CD8-positive, alpha-beta memory T cell (primary cell): ENCODE measurements around the gene CRNKL1. TPM values are rescaled to one million over a fixed set of nuclear protein-coding genes. Genes with fewer than 3 reads are reported as not detected.

Experiments
- CTCF ChIA-PET: fragments of 350-600 bp; sonication (Branson Sonifier 250); formaldehyde crosslinking; loops from one replicate; lab custom pipeline; 2021; ENCODE audit warnings: antibody characterized with exemption; lab: Charles Lee
- POLR2A ChIA-PET: fragments of 350-600 bp; sonication (Branson Sonifier 250); formaldehyde crosslinking; loops from one replicate; lab custom pipeline; 2021; ENCODE audit warnings: antibody characterized with exemption; lab: Charles Lee
- DNase-seq, 5 donors: peaks; one replicate each; pipeline versions ENCODE4 v3.0.0 to v3.0.0-alpha.2; 2020 to 2022; ENCODE audit warnings: mixed read lengths in 1 of 5
- H3K27ac ChIP-seq: one replicate; pipeline ENCODE4 v1.7.0; 2013; ENCODE audit warnings: low read depth, mild to moderate bottlenecking, low read length, moderate library complexity
- H3K27me3 ChIP-seq: 2 replicates; pipeline ENCODE4 v1.7.0; 2013; ENCODE audit warnings: low read length, mild to moderate bottlenecking; ENCODE audit not compliant: insufficient read depth, poor library complexity, severe bottlenecking
- H3K36me3 ChIP-seq: 2 replicates; pipeline ENCODE4 v1.7.0; 2013; ENCODE audit warnings: mild to moderate bottlenecking, low read length, moderate library complexity; ENCODE audit not compliant: insufficient read depth
- H3K4me1 ChIP-seq: 2 replicates; pipeline ENCODE4 v1.7.0; 2013; ENCODE audit warnings: mild to moderate bottlenecking, low read length, moderate library complexity; ENCODE audit not compliant: insufficient read depth
- H3K4me3 ChIP-seq: 2 replicates; pipeline ENCODE4 v1.7.0; 2013; ENCODE audit warnings: mild to moderate bottlenecking, low read length
- H3K9me3 ChIP-seq: 2 replicates; pipeline ENCODE4 v1.7.0; 2013; ENCODE audit warnings: mild to moderate bottlenecking, low read length
- H3K27ac Mint-ChIP-seq, 8 donors: one replicate each; pipeline ENCODE4 v1.8.0; 2020 to 2021; ENCODE audit warnings: mixed read lengths in 8 of 8, mild to moderate bottlenecking in 6 of 8, inconsistent platforms in 3 of 8, moderate library complexity in 3 of 8
- H3K27me3 Mint-ChIP-seq, 2 donors: one replicate each; pipeline ENCODE4 v1.8.0; 2020 to 2021; ENCODE audit warnings: mixed read lengths in 2 of 2, mild to moderate bottlenecking in 1 of 2, moderate library complexity in 1 of 2
- H3K36me3 Mint-ChIP-seq, 3 donors: one replicate each; pipeline ENCODE4 v1.8.0; 2020 to 2021; ENCODE audit warnings: mixed read lengths in 3 of 3, inconsistent platforms in 1 of 3, mild to moderate bottlenecking in 1 of 3
- H3K4me1 Mint-ChIP-seq, 3 donors: one replicate each; pipeline ENCODE4 v1.8.0; 2020 to 2021; ENCODE audit warnings: mixed read lengths in 3 of 3, inconsistent platforms in 1 of 3, mild to moderate bottlenecking in 1 of 3
- H3K4me3 Mint-ChIP-seq, 7 donors: one replicate each; pipeline ENCODE4 v1.8.0; 2020 to 2021; ENCODE audit warnings: mixed read lengths in 7 of 7, mild to moderate bottlenecking in 6 of 7, moderate library complexity in 4 of 7, inconsistent platforms in 2 of 7
- H3K9me3 Mint-ChIP-seq, 5 donors: one replicate each; pipeline ENCODE4 v1.8.0; 2020 to 2022; ENCODE audit warnings: mixed read lengths in 5 of 5, mild to moderate bottlenecking in 3 of 5, moderate library complexity in 2 of 5, inconsistent platforms in 1 of 5
- polyA plus RNA-seq: library from polyadenylated mRNA; unstranded; fragments of 300-500 nt; fragmentation: Illumina TruSeq; gene quantifications from one replicate; pipeline ENCODE4 v1.2.3, GENCODE V29; 2021
- total RNA-seq, 2 experiments: library from RNA; stranded (reverse); gene quantifications; one replicate each; pipeline ENCODE4 v1.2.3, GENCODE V29; 2021

CRNKL1 gene
- total and polyA plus RNA-seq, 3 experiments from 2014 or later: 15.3 to 29.4 (median 28.6) TPM

DNA sequence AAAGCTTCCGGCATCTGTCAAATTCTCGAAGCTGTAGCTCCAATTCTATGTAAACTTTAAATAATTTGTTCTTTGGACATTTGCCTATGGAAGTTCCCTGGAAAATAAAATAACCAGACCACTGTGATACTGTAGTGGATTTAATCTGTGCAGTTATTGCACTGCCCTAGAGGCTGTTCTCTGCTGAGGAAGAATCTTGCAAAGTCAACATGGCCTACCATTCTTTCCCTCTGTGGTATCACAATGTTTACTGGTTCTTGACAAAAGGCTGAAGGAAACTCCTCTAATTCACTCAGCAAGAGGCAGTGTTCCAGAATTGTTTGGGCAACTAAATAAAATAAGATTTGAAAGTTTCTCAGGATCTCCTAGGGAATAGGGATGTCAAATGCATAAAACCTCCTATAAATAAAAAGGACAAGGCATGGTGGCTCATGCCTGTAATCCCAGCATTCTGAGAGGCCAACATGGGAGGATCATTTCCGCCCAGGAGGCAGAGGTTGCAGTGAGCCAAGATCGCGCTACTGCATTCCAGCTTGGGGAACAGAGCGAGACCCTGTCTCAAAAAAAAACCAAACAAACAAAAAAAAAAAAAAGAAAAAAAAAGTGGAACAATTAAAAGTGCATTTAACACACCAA, 12.4 kb downstream of the CRNKL1 start:
- Histone ChIP-seq H3K36me3 (peaks cover 86% of the 10 kb centered on the region), H3K4me3 (no peak overlapping the region), H3K4me1 (no peaks in the 10 kb centered on the region), H3K27me3 (no peaks in the 10 kb centered on the region), H3K27ac (no peak overlapping the region), H3K9me3 (no peaks in the 10 kb centered on the region)
- peaks cover 9 to 98% (median 28%) of the 10 kb centered on the region in 3 donors for H3K36me3 Mint-ChIP-seq
- no peaks in the 10 kb centered on the region for H3K27me3 Mint-ChIP-seq
- ChIA-PET CTCF (no interaction called here), POLR2A (no interaction called here)
- no peak for DNase-seq
- H3K27ac Mint-ChIP-seq: peak overlapping the region in 1 of 8 donors; percentile 58
- no peak overlapping the region for H3K4me3 Mint-ChIP-seq
- H3K4me1 Mint-ChIP-seq: peaks cover 0 to 5% (median 0%) of the 10 kb centered on the region in 3 donors
- no peaks in the 10 kb centered on the region for H3K9me3 Mint-ChIP-seq

DNA sequence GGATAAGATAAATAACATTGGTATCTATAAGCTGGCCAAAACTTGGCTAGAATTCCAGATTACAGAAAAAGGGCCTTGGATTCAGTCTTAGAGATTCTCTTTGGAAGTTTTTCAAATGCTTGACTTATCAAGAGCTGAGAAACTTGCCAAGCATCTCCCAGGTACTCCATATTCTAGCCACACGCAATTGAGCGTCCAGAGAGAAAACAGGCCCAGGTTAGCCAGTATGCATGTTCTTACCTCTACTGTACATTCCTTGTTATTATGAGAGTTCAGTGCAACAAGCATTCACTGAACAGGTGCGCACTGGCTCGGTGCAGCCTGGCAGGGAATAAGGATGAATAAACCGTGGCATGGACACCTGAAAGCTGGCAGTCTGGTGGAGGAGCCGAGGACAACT, 13.7 kb downstream of the CRNKL1 start:
- H3K27ac Mint-ChIP-seq: no peak overlapping the region
- peaks cover 7 to 96% (median 23%) of the 10 kb centered on the region in 3 donors for H3K36me3 Mint-ChIP-seq
- DNase-seq: no peak
- H3K36me3 ChIP-seq: peaks cover 86% of the 10 kb centered on the region
- no peaks in the 10 kb centered on the region for H3K9me3 ChIP-seq
- H3K27me3 Mint-ChIP-seq: no peaks in the 10 kb centered on the region
- H3K27me3 ChIP-seq: no peaks in the 10 kb centered on the region
- ChIA-PET CTCF (interaction anchor here (1.2 kb wide), 1 partner anchor 21 kb away, joined by 3 read pairs; the partner anchor contains the start of gene NAA20), POLR2A (no interaction called here)
- no peak overlapping the region for H3K4me3 ChIP-seq
- no peaks in the 10 kb centered on the region for H3K9me3 Mint-ChIP-seq
- no peak overlapping the region for H3K27ac ChIP-seq
- no peak overlapping the region for H3K4me3 Mint-ChIP-seq
- H3K4me1 Mint-ChIP-seq: no peaks in the 10 kb centered on the region
- H3K4me1 ChIP-seq: no peaks in the 10 kb centered on the region

DNA sequence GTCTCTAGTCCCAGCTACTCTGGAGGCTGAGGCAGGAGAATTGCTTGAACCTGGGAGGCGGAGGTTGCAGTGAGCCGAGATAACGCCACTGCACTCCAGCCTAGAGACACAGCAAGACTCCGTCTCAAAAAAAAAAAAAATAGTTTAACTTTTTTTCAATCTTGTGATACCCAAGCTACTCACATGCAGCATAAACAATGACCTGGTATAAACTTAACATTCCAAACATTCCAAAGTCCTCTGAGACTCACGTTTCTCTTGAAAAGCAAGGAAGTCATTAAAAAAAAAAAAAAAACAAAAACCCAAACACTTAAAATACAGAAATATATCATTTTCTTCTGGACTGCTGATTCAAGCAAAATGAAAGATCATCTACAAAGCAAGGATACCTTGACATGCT, 14.3 kb downstream of the CRNKL1 start:
- H3K27me3 Mint-ChIP-seq: no peaks in the 10 kb centered on the region
- H3K4me3 Mint-ChIP-seq: no peak overlapping the region
- Histone ChIP-seq H3K4me3 (no peak overlapping the region), H3K9me3 (no peaks in the 10 kb centered on the region), H3K4me1 (no peaks in the 10 kb centered on the region), H3K27ac (no peak overlapping the region), H3K36me3 (peaks cover 81% of the 10 kb centered on the region), H3K27me3 (no peaks in the 10 kb centered on the region)
- no peaks in the 10 kb centered on the region for H3K9me3 Mint-ChIP-seq
- CTCF ChIA-PET: no interaction called here
- no peaks in the 10 kb centered on the region for H3K4me1 Mint-ChIP-seq
- POLR2A ChIA-PET: no interaction called here
- H3K27ac Mint-ChIP-seq: no peak overlapping the region
- peaks cover 7 to 94% (median 23%) of the 10 kb centered on the region in 3 donors for H3K36me3 Mint-ChIP-seq
- DNase-seq: no peak

DNA sequence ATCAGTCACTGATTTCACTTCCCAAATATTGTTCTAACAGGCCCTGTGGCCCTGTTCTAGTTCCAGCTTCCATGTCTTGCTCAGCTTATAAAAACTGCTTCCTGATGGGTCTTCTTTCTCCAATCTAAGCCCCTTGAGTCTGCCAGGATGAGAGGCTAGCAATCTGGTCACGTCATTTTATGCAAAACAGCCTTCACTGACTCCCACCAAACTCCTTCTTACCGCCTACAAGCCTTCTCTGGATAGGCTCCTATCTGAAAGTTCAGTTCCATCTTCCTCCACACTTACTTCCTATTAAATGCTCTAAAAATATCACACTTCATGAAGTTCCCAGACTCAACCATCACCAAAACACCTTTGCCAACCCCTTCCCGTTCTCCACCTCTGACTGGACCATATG, 15.5 kb downstream of the CRNKL1 start:
- Mint-ChIP-seq H3K9me3 (no peaks in the 10 kb centered on the region), H3K36me3 (peaks cover 7 to 92% (median 23%) of the 10 kb centered on the region in 3 donors), H3K27me3 (no peaks in the 10 kb centered on the region), H3K4me3 (no peak overlapping the region), H3K4me1 (no peaks in the 10 kb centered on the region), H3K27ac (peak overlapping the region in 3 of 8 donors; percentile 32 to 86 (median 55))
- no peaks in the 10 kb centered on the region for H3K4me1 ChIP-seq
- H3K27me3 ChIP-seq: no peaks in the 10 kb centered on the region
- peaks cover 75% of the 10 kb centered on the region for H3K36me3 ChIP-seq
- no peak overlapping the region for H3K27ac ChIP-seq
- H3K9me3 ChIP-seq: no peaks in the 10 kb centered on the region
- no peak overlapping the region for H3K4me3 ChIP-seq
- ChIA-PET CTCF (interaction anchor here (0.7 kb wide), 1 partner anchor 15 kb away, joined by 4 read pairs; the partner anchor contains the start of genes CFAP61 and CRNKL1), POLR2A (no interaction called here)
- no peak for DNase-seq

DNA sequence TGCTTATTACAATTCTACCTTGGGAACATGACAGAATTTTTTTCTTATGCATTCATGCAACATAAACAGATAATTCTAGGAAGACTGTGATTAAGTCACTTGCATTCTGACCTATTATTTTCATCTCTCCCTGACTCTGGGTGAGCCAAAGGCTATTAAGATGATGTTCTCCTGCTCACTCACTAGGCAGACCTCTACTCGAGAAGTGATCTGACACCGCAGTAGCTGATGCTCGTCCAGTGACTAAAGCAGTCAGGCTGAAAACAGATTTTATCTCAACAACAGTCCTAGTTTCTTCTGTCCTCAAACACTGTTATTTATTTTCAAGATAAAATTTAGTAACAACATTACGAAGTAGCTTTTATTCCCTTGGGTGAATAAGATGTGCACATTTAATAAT, 17.8 kb downstream of the CRNKL1 start:
- no peaks in the 10 kb centered on the region for H3K9me3 ChIP-seq
- Mint-ChIP-seq H3K36me3 (peaks cover 4 to 89% (median 21%) of the 10 kb centered on the region in 3 donors), H3K27ac (peak overlapping the region in 1 of 8 donors; percentile 36), H3K4me1 (no peaks in the 10 kb centered on the region), H3K27me3 (no peaks in the 10 kb centered on the region), H3K9me3 (no peaks in the 10 kb centered on the region), H3K4me3 (no peak overlapping the region)
- CTCF ChIA-PET: interaction anchor here (1.5 kb wide), 1 partner anchor 8 kb away, joined by 4 read pairs; no protein-coding TSS in a partner anchor
- H3K27ac ChIP-seq: no peak overlapping the region
- H3K27me3 ChIP-seq: no peaks in the 10 kb centered on the region
- POLR2A ChIA-PET: no interaction called here
- no peaks in the 10 kb centered on the region for H3K4me1 ChIP-seq
- DNase-seq: no peak
- H3K36me3 ChIP-seq: peaks cover 54% of the 10 kb centered on the region
- H3K4me3 ChIP-seq: no peak overlapping the region

DNA sequence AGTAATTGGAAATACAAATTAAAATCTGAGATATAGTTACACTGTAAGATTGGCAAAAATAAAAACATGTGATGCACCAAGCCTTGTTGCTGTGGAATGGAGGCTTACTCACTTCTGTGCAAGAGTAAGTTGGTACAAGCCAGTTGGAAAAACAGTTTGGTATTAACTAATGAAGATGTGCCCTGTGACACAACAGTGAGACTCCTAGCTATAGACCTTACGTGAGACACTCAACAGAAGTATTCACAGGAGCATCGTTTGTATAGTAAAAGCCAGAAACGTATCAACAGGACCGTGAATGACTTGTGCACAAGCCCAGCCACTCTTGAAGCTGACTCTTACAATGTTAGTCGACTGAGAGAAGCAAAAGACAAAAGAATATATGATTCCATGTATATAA, 20.5 kb downstream of the CRNKL1 start:
- DNase-seq: no peak
- Histone ChIP-seq H3K4me1 (no peaks in the 10 kb centered on the region), H3K27me3 (no peaks in the 10 kb centered on the region), H3K27ac (no peak overlapping the region), H3K4me3 (no peak overlapping the region), H3K36me3 (peaks cover 31% of the 10 kb centered on the region), H3K9me3 (no peaks in the 10 kb centered on the region)
- ChIA-PET POLR2A (no interaction called here), CTCF (interaction anchor here (2.0 kb wide), 1 partner anchor 19 kb away, joined by 5 read pairs; no protein-coding TSS in a partner anchor)
- H3K27me3 Mint-ChIP-seq: no peaks in the 10 kb centered on the region
- no peaks in the 10 kb centered on the region for H3K9me3 Mint-ChIP-seq
- peaks cover 0 to 4% (median 0%) of the 10 kb centered on the region in 3 donors for H3K4me1 Mint-ChIP-seq
- no peak overlapping the region for H3K4me3 Mint-ChIP-seq
- H3K27ac Mint-ChIP-seq: peak overlapping the region in 3 of 8 donors; percentile 15 to 86 (median 54)
- peaks cover 4 to 78% (median 15%) of the 10 kb centered on the region in 3 donors for H3K36me3 Mint-ChIP-seq

DNA sequence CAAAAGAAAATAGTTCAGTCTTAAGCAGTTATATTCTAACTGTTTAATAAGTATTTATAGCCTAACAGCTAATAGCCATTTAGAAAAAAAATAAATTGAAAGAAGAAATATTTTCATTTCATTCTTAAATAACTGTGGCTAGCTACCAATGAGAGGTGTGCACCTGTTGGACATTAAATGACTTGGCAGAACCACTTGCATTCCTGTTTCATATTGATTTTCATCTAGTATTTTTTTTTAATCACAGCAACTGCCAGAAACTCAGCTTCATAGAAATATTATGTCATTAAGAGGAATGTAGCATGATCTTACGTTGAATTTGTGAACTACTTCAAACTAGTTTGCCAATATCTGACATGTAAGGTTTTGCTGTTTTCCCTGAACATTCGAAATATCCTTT, 25.0 kb downstream of the CRNKL1 start:
- Histone ChIP-seq H3K36me3 (peaks cover 7% of the 10 kb centered on the region), H3K9me3 (no peaks in the 10 kb centered on the region), H3K27ac (no peak overlapping the region), H3K4me3 (no peak overlapping the region), H3K27me3 (no peaks in the 10 kb centered on the region), H3K4me1 (no peaks in the 10 kb centered on the region)
- Mint-ChIP-seq H3K4me3 (no peak overlapping the region), H3K36me3 (peaks cover 0 to 77% (median 17%) of the 10 kb centered on the region in 3 donors), H3K27ac (peak overlapping the region in 1 of 8 donors; percentile 11), H3K27me3 (no peaks in the 10 kb centered on the region), H3K4me1 (peaks cover 13 to 24% (median 22%) of the 10 kb centered on the region in 3 donors), H3K9me3 (no peaks in the 10 kb centered on the region)
- ChIA-PET CTCF (interaction anchor here (1.4 to 2.4 kb wide), 2 partner anchors 10 to 24 kb away, joined by 4 to 5 read pairs; partner anchors contain the start of gene NAA20), POLR2A (interaction anchor here (1.4 kb wide), 1 partner anchor 10 kb away, joined by 3 read pairs; the partner anchor contains the start of gene NAA20)
- no peak for DNase-seq

DNA sequence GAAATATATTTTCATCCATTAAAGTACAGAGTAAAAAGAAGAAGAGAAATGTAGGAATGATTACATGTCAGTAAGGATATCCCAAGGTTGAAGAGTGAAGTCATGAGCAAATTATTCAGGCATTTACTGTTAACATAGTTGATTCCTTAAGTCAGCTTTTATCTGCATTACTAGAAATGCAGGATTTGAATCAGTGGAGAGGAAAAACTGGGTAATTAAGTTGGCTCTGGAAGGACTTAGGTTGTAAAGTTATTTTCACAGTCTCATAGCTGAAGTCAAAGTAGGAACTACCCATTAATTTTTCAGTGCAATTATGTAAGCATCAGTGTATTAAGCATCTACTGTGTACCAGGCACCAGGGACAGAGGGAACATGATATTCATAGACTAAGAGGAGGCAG, 27.3 kb downstream of the CRNKL1 start:
- H3K27ac ChIP-seq: no peak overlapping the region
- Mint-ChIP-seq H3K27me3 (no peaks in the 10 kb centered on the region), H3K36me3 (peaks cover 0 to 67% (median 9%) of the 10 kb centered on the region in 3 donors), H3K4me3 (no peak overlapping the region), H3K9me3 (no peaks in the 10 kb centered on the region), H3K4me1 (peaks cover 31 to 48% (median 42%) of the 10 kb centered on the region in 3 donors), H3K27ac (peak overlapping the region in 2 of 8 donors; percentile 30 to 52)
- H3K27me3 ChIP-seq: no peaks in the 10 kb centered on the region
- POLR2A ChIA-PET: no interaction called here
- H3K9me3 ChIP-seq: no peaks in the 10 kb centered on the region
- DNase-seq: no peak
- no peaks in the 10 kb centered on the region for H3K36me3 ChIP-seq
- H3K4me3 ChIP-seq: no peak overlapping the region
- CTCF ChIA-PET: no interaction called here
- H3K4me1 ChIP-seq: peaks cover 8% of the 10 kb centered on the region
